HepG2 (cell line): ENCODE results near the gene TMBIM1. TPM values are rescaled to one million over a fixed set of nuclear protein-coding genes. Genes with fewer than 3 reads are reported as not detected.
A peak's percentile ranks its signal among the peaks of the same experiment; 100 is the strongest.

ENCODE experiments used
- ATF1 ChIP-seq: IDR thresholded peaks from 2 replicates; pipeline ENCODE4 v1.6.1; 2016; ENCODE audit warnings: mild to moderate bottlenecking, control low read depth
- BCL6 ChIP-seq: IDR thresholded peaks from 2 replicates; pipeline ENCODE4 v1.6.1; 2016; ENCODE audit warnings: missing genetic modification reagents, missing compliant biosample characterization
- FIP1L1 ChIP-seq: fragments of 200-400 bp; formaldehyde crosslinking; IDR thresholded peaks from 2 replicates; pipeline ENCODE4 v1.6.1; 2018; ENCODE audit warnings: low read depth, mild to moderate bottlenecking, low read length, moderate library complexity, borderline replicate concordance; ENCODE audit not compliant: insufficient read depth
- FOXJ3 ChIP-seq: sonication (generic); formaldehyde crosslinking; IDR thresholded peaks from 2 replicates; pipeline ENCODE4 v1.4.0; 2020; ENCODE audit warnings: missing genetic modification reagents, mild to moderate bottlenecking, borderline replicate concordance
- FOXP1 ChIP-seq, 2 experiments: fragments of 450-650 bp in 1 of 2; IDR thresholded peaks; 2 replicates each; pipeline ENCODE4 v1.6.1; 2017 to 2018; ENCODE audit warnings: antibody characterized with exemption in 1 of 2
- ISL2 ChIP-seq: sonication (generic); formaldehyde crosslinking; IDR thresholded peaks from 2 replicates; pipeline ENCODE4 v1.5.0; 2020; ENCODE audit warnings: missing genetic modification reagents
- JUND ChIP-seq: sonication (generic); formaldehyde crosslinking; IDR thresholded peaks from 2 replicates; pipeline ENCODE4 v1.8.0; 2022; ENCODE audit warnings: mild to moderate bottlenecking, missing genetic modification reagents
- KIAA2018 ChIP-seq: sonication (generic); formaldehyde crosslinking; IDR thresholded peaks from 2 replicates; pipeline ENCODE4 v1.5.0; 2020; ENCODE audit warnings: mild to moderate bottlenecking, missing genetic modification reagents, borderline replicate concordance
- NFE2 ChIP-seq: sonication (generic); formaldehyde crosslinking; IDR thresholded peaks from 2 replicates; pipeline ENCODE4 v1.4.0; 2020; ENCODE audit warnings: missing genetic modification reagents
- SIN3A ChIP-seq: IDR thresholded peaks from 2 replicates; pipeline ENCODE4 v1.6.1; 2011; ENCODE audit warnings: low read depth, mild to moderate bottlenecking, control low read depth, low read length, borderline replicate concordance
- SIX1 ChIP-seq: sonication (generic); formaldehyde crosslinking; IDR thresholded peaks from 2 replicates; pipeline ENCODE4 v1.4.0; 2020; ENCODE audit warnings: missing genetic modification reagents, borderline replicate concordance
- ZBTB43 ChIP-seq: sonication (generic); formaldehyde crosslinking; conservative IDR thresholded peaks from 2 replicates; pipeline ENCODE4 v1.4.0; 2020; ENCODE audit warnings: missing genetic modification reagents
- ZNF12 ChIP-seq: sonication (generic); formaldehyde crosslinking; IDR thresholded peaks from 2 replicates; pipeline ENCODE4 v1.5.0; 2020; ENCODE audit warnings: missing genetic modification reagents
- ZNF414 ChIP-seq: sonication (generic); formaldehyde crosslinking; IDR thresholded peaks from 2 replicates; pipeline ENCODE4 v1.5.0; 2020; ENCODE audit warnings: missing genetic modification reagents
- polyA plus RNA-seq, 8 experiments: library from polyadenylated mRNA; depleted of rRNA in 3 of 8; stranded (reverse) in 7 of 8; unstranded in 1 of 8; fragments of >200 nt; fragmentation: Illumina TruSeq in 4 of 8; extraction: Trizol in 4 of 8; gene quantifications; 2 replicates each; pipeline versions ENCODE4 v1.2.1 to v1.2.3, GENCODE V29; 2011 to 2016; ENCODE audit warnings: low read depth in 4 of 8, missing spikeins in 1 of 8, mixed read lengths in 1 of 8; ENCODE audit not compliant: insufficient read depth in 1 of 8
- total RNA-seq, 5 experiments: library from RNA; depleted of rRNA; stranded (reverse); fragments of >200 nt; fragmentation: Illumina TruSeq; extraction: Trizol; gene quantifications; 2 replicates each; pipeline ENCODE4 v1.2.3, GENCODE V29; 2016; ENCODE audit warnings: low read depth in 1 of 5

TMBIM1 gene
- total and polyA plus RNA-seq, 2 of the 13 experiments (the other 11 are each of a cell fraction or from before 2014, with no cell fraction given) = 127 to 139 TPM

GRCh38 chr2:218293715-218294429 is 1.6 kb upstream of the TMBIM1 start (continued):
- TF ChIP-seq SIN3A = 0 out of 2 replicates have a peak, but pooled peaks have one; percentile 58
- TF ChIP-seq FOXP1 (IDR thresholded peaks at IDR 0.05) = 0 out of 2 replicates have a peak, but pooled peaks have one; percentile 0
- peak; percentile 11; the same call in 1 of the 2 replicates for TF ChIP-seq FOXP1 (CRISPR knock-in tag; IDR thresholded peaks at IDR 0.05)
- 0 out of 2 replicates have a peak, but pooled peaks have one; percentile 7 for TF ChIP-seq ISL2 (CRISPR knock-in tag)
- TF ChIP-seq ZNF414 = 0 out of 2 replicates have a peak, but pooled peaks have one; percentile 76
- no peak for TF ChIP-seq FIP1L1
- 0 out of 2 replicates have a peak, but pooled peaks have one; percentile 24 for TF ChIP-seq ATF1 (CRISPR knock-in tag)
- TF ChIP-seq FOXJ3 (CRISPR knock-in tag) = 0 out of 2 replicates have a peak, but pooled peaks have one; percentile 21
- TF ChIP-seq NFE2 = no peak
- TF ChIP-seq SIX1 (CRISPR knock-in tag) = 0 out of 2 replicates have a peak, but pooled peaks have one; percentile 0
- TF ChIP-seq ZNF12 = peak; percentile 89
- TF ChIP-seq BCL6 (CRISPR knock-in tag) = no peak
- no peak for TF ChIP-seq JUND (CRISPR knock-in tag)
- 0 out of 2 replicates have a peak, but pooled peaks have one; percentile 24 for TF ChIP-seq ZBTB43
- no peak for TF ChIP-seq KIAA2018 (CRISPR knock-in tag)
